Activated B cell treated with CpG ODN at 0.5 μM for 24 hours (primary cell): ENCODE results near the gene VSX2. TPM values are rescaled to one million over a fixed set of nuclear protein-coding genes. Genes with fewer than 3 reads are reported as not detected.

Source experiments
- ATAC-seq: fragments of 200-7000 bp; cut with Tn5 transposase; one replicate; pipeline ENCODE4 v1.10.0; 2021; ENCODE audit warnings: low read depth, mild to moderate bottlenecking, moderate library complexity
- CTCF ChIA-PET: fragments of 350-600 bp; sonication (Branson Sonifier 250); formaldehyde crosslinking; loops from one replicate; lab custom pipeline; 2021; ENCODE audit warnings: antibody characterized with exemption; lab: Charles Lee
- POLR2A ChIA-PET: fragments of 350-600 bp; sonication (Branson Sonifier 250); formaldehyde crosslinking; loops from one replicate; lab custom pipeline; 2021; ENCODE audit warnings: antibody characterized with exemption; lab: Charles Lee
- DNase-seq: peaks from one replicate; pipeline ENCODE4 v3.0.0; 2022
- H3K27ac Mint-ChIP-seq: one replicate; pipeline ENCODE4 v1.8.0; 2020; ENCODE audit warnings: mixed read lengths
- H3K27me3 Mint-ChIP-seq: one replicate; pipeline ENCODE4 v1.8.0; 2021; ENCODE audit warnings: mixed read lengths
- H3K36me3 Mint-ChIP-seq: one replicate; pipeline ENCODE4 v1.8.0; 2021; ENCODE audit warnings: low read depth, mixed read lengths
- H3K4me1 Mint-ChIP-seq: one replicate; pipeline ENCODE4 v1.8.0; 2021; ENCODE audit warnings: mixed read lengths
- H3K4me3 Mint-ChIP-seq: one replicate; pipeline ENCODE4 v1.8.0; 2020; ENCODE audit warnings: mild to moderate bottlenecking, mixed read lengths
- H3K9me3 Mint-ChIP-seq: one replicate; pipeline ENCODE4 v1.8.0; 2020; ENCODE audit warnings: mixed read lengths
- intact Hi-C: fragments of 100-400 bp; cut with micrococcal nuclease; formaldehyde crosslinking; loops from one replicate; pipeline ENCODE4 v1.15.1; 2024
- total RNA-seq: library from RNA; stranded (reverse); gene quantifications from 2 replicates; pipeline ENCODE4 v1.2.3, GENCODE V29; 2022
- TF ChIP-seq, protein P1 (sequence below): fragments of 200-600 bp; IDR thresholded peaks from one replicate; pipeline ENCODE4 v1.8.0; 2022; ENCODE audit warnings: antibody characterized with exemption, mild to moderate bottlenecking

The VSX2 gene
- total RNA-seq, 1 donor from 2014 or later: not detected

- CTCF ChIA-PET: no interaction called here
- intact Hi-C loops: no loop called here
- TF ChIP-seq, protein P1, sequence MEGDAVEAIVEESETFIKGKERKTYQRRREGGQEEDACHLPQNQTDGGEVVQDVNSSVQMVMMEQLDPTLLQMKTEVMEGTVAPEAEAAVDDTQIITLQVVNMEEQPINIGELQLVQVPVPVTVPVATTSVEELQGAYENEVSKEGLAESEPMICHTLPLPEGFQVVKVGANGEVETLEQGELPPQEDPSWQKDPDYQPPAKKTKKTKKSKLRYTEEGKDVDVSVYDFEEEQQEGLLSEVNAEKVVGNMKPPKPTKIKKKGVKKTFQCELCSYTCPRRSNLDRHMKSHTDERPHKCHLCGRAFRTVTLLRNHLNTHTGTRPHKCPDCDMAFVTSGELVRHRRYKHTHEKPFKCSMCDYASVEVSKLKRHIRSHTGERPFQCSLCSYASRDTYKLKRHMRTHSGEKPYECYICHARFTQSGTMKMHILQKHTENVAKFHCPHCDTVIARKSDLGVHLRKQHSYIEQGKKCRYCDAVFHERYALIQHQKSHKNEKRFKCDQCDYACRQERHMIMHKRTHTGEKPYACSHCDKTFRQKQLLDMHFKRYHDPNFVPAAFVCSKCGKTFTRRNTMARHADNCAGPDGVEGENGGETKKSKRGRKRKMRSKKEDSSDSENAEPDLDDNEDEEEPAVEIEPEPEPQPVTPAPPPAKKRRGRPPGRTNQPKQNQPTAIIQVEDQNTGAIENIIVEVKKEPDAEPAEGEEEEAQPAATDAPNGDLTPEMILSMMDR: no peak
- Mint-ChIP-seq H3K9me3 (no peaks in the 10 kb centered on the region), H3K27ac (no peak overlapping the region), H3K36me3 (no peaks in the 10 kb centered on the region), H3K4me1 (no peaks in the 10 kb centered on the region), H3K4me3 (no peak overlapping the region), H3K27me3 (peaks cover 9% of the 10 kb centered on the region)
- no peak for DNase-seq
- POLR2A ChIA-PET: no interaction called here
- ATAC-seq: no peak
Observed at GRCh38 chr14:74271365-74271764, 32.1 kb downstream of the VSX2 start.

GRCh38 chr14:74275241-74275841 lies 36.1 kb downstream of the VSX2 start:
- TF ChIP-seq, protein P1: no peak
- H3K4me1 Mint-ChIP-seq: peaks cover 2% of the 10 kb centered on the region
- peaks cover 2% of the 10 kb centered on the region for H3K36me3 Mint-ChIP-seq
- peaks cover 4% of the 10 kb centered on the region for H3K27me3 Mint-ChIP-seq
- no peak overlapping the region for H3K4me3 Mint-ChIP-seq
- intact Hi-C loops: no loop called here
- no peak for ATAC-seq
- CTCF ChIA-PET: no interaction called here
- POLR2A ChIA-PET: no interaction called here
- no peak overlapping the region for H3K27ac Mint-ChIP-seq
- H3K9me3 Mint-ChIP-seq: peaks cover 6% of the 10 kb centered on the region
- no peak for DNase-seq

GRCh38 chr14:74278080-74278479 lies 38.8 kb downstream of the VSX2 start:
- peaks cover 2% of the 10 kb centered on the region for H3K4me1 Mint-ChIP-seq
- TF ChIP-seq, protein P1: no peak
- ChIA-PET POLR2A (no interaction called here), CTCF (interaction anchor here (0.8 kb wide), 1 partner anchor 9 kb away, joined by 3 read pairs; no protein-coding TSS in a partner anchor)
- H3K9me3 Mint-ChIP-seq: peaks cover 10% of the 10 kb centered on the region
- no peak overlapping the region for H3K4me3 Mint-ChIP-seq
- intact Hi-C loops: no loop called here
- H3K27me3 Mint-ChIP-seq: no peaks in the 10 kb centered on the region
- ATAC-seq (no peak), DNase-seq (no peak)
- H3K36me3 Mint-ChIP-seq: peaks cover 16% of the 10 kb centered on the region
- no peak overlapping the region for H3K27ac Mint-ChIP-seq

DNA sequence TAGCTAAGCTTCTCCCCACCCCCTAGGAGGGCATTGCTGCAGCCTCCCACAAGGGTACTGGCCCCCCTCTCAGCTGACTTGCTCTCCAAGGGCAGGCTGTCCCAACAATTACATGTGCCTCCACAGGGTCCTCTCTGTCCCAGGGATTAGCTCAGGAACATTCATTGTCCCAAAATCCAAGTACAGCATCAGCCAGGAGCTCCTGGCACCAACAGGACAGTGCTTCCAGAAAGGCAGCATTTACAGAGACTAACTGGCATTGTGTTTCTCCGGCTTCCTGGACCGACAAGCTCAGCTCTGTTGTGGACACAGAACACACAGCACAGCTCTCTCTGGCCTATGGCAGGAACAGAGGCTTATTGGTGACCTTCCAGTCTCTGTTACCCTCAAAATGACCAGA lies 41.8 kb downstream of the VSX2 start:
- Mint-ChIP-seq H3K27me3 (no peaks in the 10 kb centered on the region), H3K27ac (no peak overlapping the region), H3K4me3 (no peak overlapping the region), H3K9me3 (peaks cover 10% of the 10 kb centered on the region), H3K36me3 (peaks cover 37% of the 10 kb centered on the region), H3K4me1 (peaks cover 2% of the 10 kb centered on the region)
- no peak for ATAC-seq
- intact Hi-C loops: no loop called here
- ChIA-PET POLR2A (no interaction called here), CTCF (no interaction called here)
- TF ChIP-seq, protein P1: no peak
- no peak for DNase-seq

GRCh38 chr14:74286736-74287135 lies 47.5 kb downstream of the VSX2 start:
- CTCF ChIA-PET: interaction anchor here (1.4 kb wide), 1 partner anchor 9 kb away, joined by 3 read pairs; no protein-coding TSS in a partner anchor
- Mint-ChIP-seq H3K9me3 (no peaks in the 10 kb centered on the region), H3K27me3 (no peaks in the 10 kb centered on the region), H3K4me1 (no peaks in the 10 kb centered on the region), H3K4me3 (no peak overlapping the region), H3K27ac (no peak overlapping the region), H3K36me3 (peaks cover 78% of the 10 kb centered on the region)
- intact Hi-C loops: no loop called here
- TF ChIP-seq, protein P1: no peak
- POLR2A ChIA-PET: interaction anchor here (1.0 kb wide), 1 partner anchor 14 kb away, joined by 3 read pairs; no protein-coding TSS in a partner anchor
- ATAC-seq: no peak
- no peak for DNase-seq
